ENCODE data around the gene OCA2.

GRCh38 chr15:28111543-28111942, 12.4 kb upstream of the OCA2 start:
- TF ChIP-seq CTCF (IDR thresholded peaks at IDR 0.05; ENCODE audit: low read length): no peak
- TF ChIP-seq EZH2 (IDR thresholded peaks at IDR 0.05; ENCODE audit: borderline replicate concordance, low read length): no peak
